HFFc6 (cell line): ENCODE results near the gene CRHR2. TPM values are rescaled to one million over a fixed set of nuclear protein-coding genes. Genes with fewer than 3 reads are reported as not detected.
A peak's percentile ranks its signal among the peaks of the same experiment; 100 is the strongest.

ENCODE experiments used
- DNase-seq: peaks from one replicate; pipeline ENCODE4 v3.0.0-alpha.2; 2018
- H3K27ac Mint-ChIP-seq: 2 replicates; pipeline ENCODE4 v1.8.0; 2020; ENCODE audit warnings: mild to moderate bottlenecking, mixed read lengths
- H3K27me3 Mint-ChIP-seq: 2 replicates; pipeline ENCODE4 v1.8.0; 2021; ENCODE audit warnings: mild to moderate bottlenecking, moderate library complexity, mixed read lengths; ENCODE audit not compliant: insufficient read depth
- H3K36me3 Mint-ChIP-seq: 2 replicates; pipeline ENCODE4 v1.8.0; 2021; ENCODE audit warnings: low read depth, mixed read lengths
- H3K4me1 Mint-ChIP-seq: 2 replicates; pipeline ENCODE4 v1.8.0; 2020; ENCODE audit warnings: low read depth, mixed read lengths
- H3K4me3 Mint-ChIP-seq: 2 replicates; pipeline ENCODE4 v1.8.0; 2020; ENCODE audit warnings: mild to moderate bottlenecking, moderate library complexity, mixed read lengths
- H3K9me3 Mint-ChIP-seq: 2 replicates; pipeline ENCODE4 v1.8.0; 2020; ENCODE audit warnings: mild to moderate bottlenecking, mixed read lengths
- CTCF ChIP-seq: fragments of 200-600 bp; sonication (generic); IDR thresholded peaks from 2 replicates; pipeline ENCODE4 v1.5.0; 2021; ENCODE audit warnings: antibody characterized with exemption, mild to moderate bottlenecking
- total RNA-seq, 6 experiments: library from RNA; stranded (reverse); fragmentation: NEBNext Ultra II Directional; extraction: Animal tissue kit (Norgen Biotek cat#: 25700); gene quantifications; 2 replicates in 1 of 6; 3 replicates in 5 of 6; pipeline ENCODE4 v1.2.3, GENCODE V29; 2021

CRHR2 gene
- total RNA-seq, 6 experiments from 2014 or later = not detected

GRCh38 chr7:30728591-30729100 lies 46.4 kb upstream of the CRHR2 start:
- no peak for DNase-seq
- no peaks in the 10 kb centered on the region for H3K36me3 Mint-ChIP-seq
- H3K4me3 Mint-ChIP-seq = no peak overlapping the region
- no peak overlapping the region for H3K27ac Mint-ChIP-seq
- H3K27me3 Mint-ChIP-seq = peaks cover 64% of the 10 kb centered on the region
- H3K9me3 Mint-ChIP-seq = no peaks in the 10 kb centered on the region
- no peaks in the 10 kb centered on the region for H3K4me1 Mint-ChIP-seq
- TF ChIP-seq CTCF = no peak

- H3K36me3 Mint-ChIP-seq = no peaks in the 10 kb centered on the region
- no peak for TF ChIP-seq CTCF
- peaks cover 55% of the 10 kb centered on the region for H3K27me3 Mint-ChIP-seq
- no peak overlapping the region for H3K27ac Mint-ChIP-seq
- no peak overlapping the region for H3K4me3 Mint-ChIP-seq
- peak; percentile 27 for DNase-seq
- no peaks in the 10 kb centered on the region for H3K9me3 Mint-ChIP-seq
- no peaks in the 10 kb centered on the region for H3K4me1 Mint-ChIP-seq
These were observed 45.0 kb upstream of the CRHR2 start for GRCh38 chr7:30727061-30727945.

GRCh38 chr7:30726296-30727006 lies 44.2 kb upstream of the CRHR2 start:
- no peak for TF ChIP-seq CTCF
- no peaks in the 10 kb centered on the region for H3K4me1 Mint-ChIP-seq
- no peak for DNase-seq
- peaks cover 50% of the 10 kb centered on the region for H3K27me3 Mint-ChIP-seq
- H3K36me3 Mint-ChIP-seq = no peaks in the 10 kb centered on the region
- no peak overlapping the region for H3K4me3 Mint-ChIP-seq
- H3K9me3 Mint-ChIP-seq = no peaks in the 10 kb centered on the region
- H3K27ac Mint-ChIP-seq = no peak overlapping the region

- H3K4me3 Mint-ChIP-seq = no peak overlapping the region
- peaks cover 34% of the 10 kb centered on the region for H3K27me3 Mint-ChIP-seq
- TF ChIP-seq CTCF = no peak
- H3K36me3 Mint-ChIP-seq = no peaks in the 10 kb centered on the region
- no peak overlapping the region for H3K27ac Mint-ChIP-seq
- no peak for DNase-seq
- no peaks in the 10 kb centered on the region for H3K4me1 Mint-ChIP-seq
- peaks cover 13% of the 10 kb centered on the region for H3K9me3 Mint-ChIP-seq
These were observed 41.5 kb upstream of the CRHR2 start for GRCh38 chr7:30723776-30724175.

GRCh38 chr7:30722671-30723070 lies 40.4 kb upstream of the CRHR2 start:
- Mint-ChIP-seq H3K36me3 (peaks cover 10% of the 10 kb centered on the region), H3K27ac (no peak overlapping the region), H3K9me3 (peaks cover 23% of the 10 kb centered on the region), H3K4me3 (no peak overlapping the region), H3K27me3 (peaks cover 32% of the 10 kb centered on the region), H3K4me1 (no peaks in the 10 kb centered on the region)
- TF ChIP-seq CTCF = no peak
- DNase-seq = no peak
